K562 (cell line): ENCODE results near the gene ZMIZ1. TPM values are rescaled to one million over a fixed set of nuclear protein-coding genes. Genes with fewer than 3 reads are reported as not detected.

Experiments used
- FOS ChIP-seq: IDR thresholded peaks from 3 replicates; pipeline ENCODE4 v1.6.1; 2011; ENCODE audit not compliant: insufficient read length; ENCODE audit errors: extremely low read depth
- HEY1 ChIP-seq: fragments of 250-450 bp; sonication (Bioruptor Pico); IDR thresholded peaks from 2 replicates; pipeline ENCODE4 v1.5.0; 2020; ENCODE audit warnings: mild to moderate bottlenecking, moderate library complexity, borderline replicate concordance
- KAT7 ChIP-seq: sonication (generic); formaldehyde crosslinking; IDR thresholded peaks from 2 replicates; pipeline ENCODE4 v1.8.0; 2022; ENCODE audit warnings: missing genetic modification reagents, mild to moderate bottlenecking, borderline replicate concordance
- KLF6 ChIP-seq: fragments of 250-450 bp; sonication (Bioruptor Pico); IDR thresholded peaks from 2 replicates; pipeline ENCODE4 v1.4.0; 2020; ENCODE audit warnings: mild to moderate bottlenecking, moderate library complexity, borderline replicate concordance
- L3MBTL2 ChIP-seq: fragments of 450-650 bp; IDR thresholded peaks from 2 replicates; pipeline ENCODE4 v1.6.1; 2016; ENCODE audit warnings: mild to moderate bottlenecking, moderate library complexity
- LCOR ChIP-seq: sonication (generic); formaldehyde crosslinking; IDR thresholded peaks from 2 replicates; pipeline ENCODE4 v1.8.0; 2022; ENCODE audit warnings: mild to moderate bottlenecking, missing genetic modification reagents
- NEUROD1 ChIP-seq: fragments of 150-350 bp; IDR thresholded peaks from 2 replicates; pipeline ENCODE4 v1.6.1; 2014; ENCODE audit warnings: borderline replicate concordance, low read length, low read depth; ENCODE audit not compliant: partially characterized antibody
- PHB2 ChIP-seq: fragments of 450-650 bp; IDR thresholded peaks from 2 replicates; pipeline ENCODE4 v1.6.1; 2017; ENCODE audit warnings: low read depth
- PPARD ChIP-seq: fragments of 250-450 bp; sonication (Bioruptor Pico); IDR thresholded peaks from 2 replicates; pipeline ENCODE4 v1.8.0; 2022; ENCODE audit warnings: inconsistent platforms, mild to moderate bottlenecking, moderate library complexity
- RAD51 ChIP-seq: fragments of 450-650 bp; IDR thresholded peaks from 2 replicates; pipeline ENCODE4 v1.7.1; 2016; ENCODE audit warnings: low read depth, mild to moderate bottlenecking, borderline replicate concordance
- RBM25 ChIP-seq: fragments of 200-400 bp; formaldehyde crosslinking; IDR thresholded peaks from 2 replicates; pipeline ENCODE4 v1.6.1; 2018; ENCODE audit warnings: low read length, low read depth, moderate library complexity; ENCODE audit not compliant: severe bottlenecking
- SRSF7 ChIP-seq: fragments of 200-400 bp; formaldehyde crosslinking; optimal IDR thresholded peaks from 2 replicates; pipeline ENCODE3; 2017; ENCODE audit warnings: mild to moderate bottlenecking, low read depth, low read length
- ZBTB40 ChIP-seq, 2 experiments: fragments of 450-650 bp in 1 of 2; sonication (generic) in 1 of 2; formaldehyde crosslinking in 1 of 2; IDR thresholded peaks; 2 replicates each; pipeline versions ENCODE4 v1.7.1 to v1.9.0; 2016 to 2022; ENCODE audit warnings: inconsistent platforms in 1 of 2, mild to moderate bottlenecking in 1 of 2, missing genetic modification reagents in 1 of 2
- ZNF12 ChIP-seq: sonication (generic); formaldehyde crosslinking; IDR thresholded peaks from 2 replicates; pipeline ENCODE4 v1.4.0; 2020; ENCODE audit warnings: mild to moderate bottlenecking, missing genetic modification reagents
- ZNF184 ChIP-seq: sonication (generic); formaldehyde crosslinking; IDR thresholded peaks from 2 replicates; pipeline ENCODE4 v1.5.0; 2020; ENCODE audit warnings: missing genetic modification reagents
- ZNF444 ChIP-seq: fragments of 250-450 bp; sonication (Bioruptor Pico); IDR thresholded peaks from 2 replicates; pipeline ENCODE4 v1.4.0; 2020; ENCODE audit warnings: mild to moderate bottlenecking, moderate library complexity
- polyA plus RNA-seq, 8 experiments: library from polyadenylated mRNA; depleted of rRNA in 4 of 8; stranded (reverse) in 5 of 8; unstranded in 3 of 8; fragments of >200 nt; fragmentation: Nextera tagmentation in 2 of 8; fragmentation: Illumina TruSeq in 1 of 8; extraction: Ambion mirVana in 2 of 8; extraction: Trizol in 1 of 8; gene quantifications; 2 replicates each; pipeline versions ENCODE4 v1.2.1 to v1.2.3, GENCODE V29; 2011 to 2014; ENCODE audit warnings: inconsistent platforms in 1 of 8, missing spikeins in 1 of 8
- total RNA-seq, 7 experiments: library from RNA; depleted of rRNA in 6 of 7; stranded (reverse); fragments of >200 nt in 6 of 7; fragmentation: Illumina TruSeq in 2 of 7; extraction: Trizol in 2 of 7; gene quantifications; 2 replicates each; pipeline versions ENCODE4 v1.2.1 to v1.2.3, GENCODE V29; 2011 to 2021; ENCODE audit warnings: low replicate concordance in 1 of 7
- TF ChIP-seq, protein P1 (sequence below), 2 experiments: IDR thresholded peaks; 2 replicates each; pipeline ENCODE4 v1.6.1; 2012; ENCODE audit warnings: improper control_type of control experiment in 2 of 2, low read depth in 2 of 2, low read length in 2 of 2, borderline replicate concordance in 1 of 2

ZMIZ1 gene
- total and polyA plus RNA-seq, 9 of the 15 experiments (the other 6 are each of a cell fraction or from before 2014, with no cell fraction given) = 1.0 to 37.3 (median 4.3) TPM

- no peak for TF ChIP-seq ZBTB40 (IDR thresholded peaks at IDR 0.05)
- no peak for TF ChIP-seq ZBTB40 (CRISPR knock-in tag; IDR thresholded peaks at IDR 0.05)
- TF ChIP-seq HEY1 (CRISPR knock-in tag) = no peak
- TF ChIP-seq PHB2 = no peak
- TF ChIP-seq FOS = peak; percentile 85
- TF ChIP-seq SRSF7 = no peak
- TF ChIP-seq ZNF12 = no peak
- TF ChIP-seq L3MBTL2 = 0 out of 2 replicates have a peak, but pooled peaks have one; percentile 34
- TF ChIP-seq ZNF184 (CRISPR knock-in tag) = no peak
- no peak for TF ChIP-seq ZNF444 (CRISPR knock-in tag)
- peak; percentile 70 for TF ChIP-seq RBM25
- no peak for TF ChIP-seq KLF6 (CRISPR knock-in tag)
- no peak for TF ChIP-seq PPARD (CRISPR knock-in tag)
- TF ChIP-seq NEUROD1 = peak; percentile 61
- TF ChIP-seq, protein P1, sequence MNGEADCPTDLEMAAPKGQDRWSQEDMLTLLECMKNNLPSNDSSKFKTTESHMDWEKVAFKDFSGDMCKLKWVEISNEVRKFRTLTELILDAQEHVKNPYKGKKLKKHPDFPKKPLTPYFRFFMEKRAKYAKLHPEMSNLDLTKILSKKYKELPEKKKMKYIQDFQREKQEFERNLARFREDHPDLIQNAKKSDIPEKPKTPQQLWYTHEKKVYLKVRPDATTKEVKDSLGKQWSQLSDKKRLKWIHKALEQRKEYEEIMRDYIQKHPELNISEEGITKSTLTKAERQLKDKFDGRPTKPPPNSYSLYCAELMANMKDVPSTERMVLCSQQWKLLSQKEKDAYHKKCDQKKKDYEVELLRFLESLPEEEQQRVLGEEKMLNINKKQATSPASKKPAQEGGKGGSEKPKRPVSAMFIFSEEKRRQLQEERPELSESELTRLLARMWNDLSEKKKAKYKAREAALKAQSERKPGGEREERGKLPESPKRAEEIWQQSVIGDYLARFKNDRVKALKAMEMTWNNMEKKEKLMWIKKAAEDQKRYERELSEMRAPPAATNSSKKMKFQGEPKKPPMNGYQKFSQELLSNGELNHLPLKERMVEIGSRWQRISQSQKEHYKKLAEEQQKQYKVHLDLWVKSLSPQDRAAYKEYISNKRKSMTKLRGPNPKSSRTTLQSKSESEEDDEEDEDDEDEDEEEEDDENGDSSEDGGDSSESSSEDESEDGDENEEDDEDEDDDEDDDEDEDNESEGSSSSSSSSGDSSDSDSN (IDR thresholded peaks at IDR 0.05; ENCODE audit: borderline replicate concordance in 1 of 2, low read depth in 2 of 2, low read length in 2 of 2) = no peak
- TF ChIP-seq LCOR (CRISPR knock-in tag) = no peak
- no peak for TF ChIP-seq KAT7
- no peak for TF ChIP-seq RAD51
Observed at GRCh38 chr10:79022565-79023230, 46.1 kb upstream of the ZMIZ1 start (continued).
